Stomach (tissue), 4 donors: ENCODE data around the gene USO1.

Experiments used
- POLR2A ChIP-seq, 4 donors: fragments of 450-650 bp; IDR thresholded peaks; one replicate each; pipeline ENCODE4 v1.6.1; 2016; ENCODE audit warnings: antibody characterized with exemption in 4 of 4, control low read depth in 2 of 4, mild to moderate bottlenecking in 1 of 4, moderate library complexity in 1 of 4
- TF ChIP-seq, protein P1 (sequence below), 7 experiments: fragments of 450-650 bp in 4 of 7; fragments of 200-600 bp in 3 of 7; sonication (generic) in 3 of 7; IDR thresholded peaks; one replicate each; pipeline ENCODE4 v1.5.1; 2016 to 2019; ENCODE audit warnings: antibody characterized with exemption in 7 of 7, control low read depth in 2 of 7, mild to moderate bottlenecking in 1 of 7

DNA sequence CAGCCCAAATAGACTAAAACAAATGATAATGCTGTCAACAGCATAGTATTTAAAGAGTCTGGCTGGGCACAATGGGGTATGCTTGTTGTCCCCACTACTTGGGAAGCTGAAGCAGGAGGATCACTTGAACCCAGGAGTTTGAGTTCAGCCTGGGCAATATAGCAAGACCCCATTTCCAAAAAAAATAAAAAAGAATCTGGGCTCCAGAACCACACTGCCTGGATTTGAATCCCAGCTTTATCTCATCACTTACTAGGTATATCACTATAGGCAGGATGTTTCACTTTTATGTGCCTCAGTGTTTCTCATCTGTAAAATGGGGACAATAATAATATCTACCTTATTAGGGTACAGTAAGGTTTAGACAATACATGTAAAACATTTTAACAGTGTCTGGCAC lies 45.9 kb upstream of the USO1 start:
- TF ChIP-seq, protein P1, sequence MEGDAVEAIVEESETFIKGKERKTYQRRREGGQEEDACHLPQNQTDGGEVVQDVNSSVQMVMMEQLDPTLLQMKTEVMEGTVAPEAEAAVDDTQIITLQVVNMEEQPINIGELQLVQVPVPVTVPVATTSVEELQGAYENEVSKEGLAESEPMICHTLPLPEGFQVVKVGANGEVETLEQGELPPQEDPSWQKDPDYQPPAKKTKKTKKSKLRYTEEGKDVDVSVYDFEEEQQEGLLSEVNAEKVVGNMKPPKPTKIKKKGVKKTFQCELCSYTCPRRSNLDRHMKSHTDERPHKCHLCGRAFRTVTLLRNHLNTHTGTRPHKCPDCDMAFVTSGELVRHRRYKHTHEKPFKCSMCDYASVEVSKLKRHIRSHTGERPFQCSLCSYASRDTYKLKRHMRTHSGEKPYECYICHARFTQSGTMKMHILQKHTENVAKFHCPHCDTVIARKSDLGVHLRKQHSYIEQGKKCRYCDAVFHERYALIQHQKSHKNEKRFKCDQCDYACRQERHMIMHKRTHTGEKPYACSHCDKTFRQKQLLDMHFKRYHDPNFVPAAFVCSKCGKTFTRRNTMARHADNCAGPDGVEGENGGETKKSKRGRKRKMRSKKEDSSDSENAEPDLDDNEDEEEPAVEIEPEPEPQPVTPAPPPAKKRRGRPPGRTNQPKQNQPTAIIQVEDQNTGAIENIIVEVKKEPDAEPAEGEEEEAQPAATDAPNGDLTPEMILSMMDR (IDR thresholded peaks at IDR 0.05) = no peak
- TF ChIP-seq POLR2A (IDR thresholded peaks at IDR 0.05) = no peak
